H9 (cell line): ENCODE measurements around the gene TMEM233. TPM values are rescaled to one million over a fixed set of nuclear protein-coding genes. Genes with fewer than 3 reads are reported as not detected.

Experiments
- DNase-seq: peaks from one replicate; pipeline ENCODE4 v3.0.0-alpha.2; 2017
- H2AFZ ChIP-seq: one replicate; pipeline ENCODE4 v1.6.1; 2013; ENCODE audit warnings: mild to moderate bottlenecking, low read length, control low read depth, moderate library complexity
- H2AK5ac ChIP-seq: 2 replicates; pipeline ENCODE4 v1.6.1; 2013; ENCODE audit warnings: low read length, control low read depth, mixed read lengths; ENCODE audit not compliant: insufficient read length
- H2BK120ac ChIP-seq: one replicate; pipeline ENCODE4 v1.6.1; 2013; ENCODE audit warnings: low read depth, mild to moderate bottlenecking, low read length, control low read depth, inconsistent platforms; ENCODE audit not compliant: poor library complexity, severe bottlenecking
- H2BK12ac ChIP-seq: 2 replicates; pipeline ENCODE4 v1.6.1; 2013; ENCODE audit warnings: low read length, control low read depth, mixed read lengths, low read depth; ENCODE audit not compliant: insufficient read length
- H2BK15ac ChIP-seq: 2 replicates; pipeline ENCODE4 v1.6.1; 2013; ENCODE audit warnings: low read depth, low read length, control low read depth
- H2BK20ac ChIP-seq: one replicate; pipeline ENCODE4 v1.6.1; 2013; ENCODE audit warnings: low read depth, mild to moderate bottlenecking, low read length, control low read depth, inconsistent platforms; ENCODE audit not compliant: poor library complexity, severe bottlenecking
- H2BK5ac ChIP-seq: 2 replicates; pipeline ENCODE4 v1.6.1; 2013; ENCODE audit warnings: low read length, control low read depth, mixed read lengths; ENCODE audit not compliant: insufficient read length
- H3K14ac ChIP-seq: 2 replicates; pipeline ENCODE4 v1.6.1; 2013; ENCODE audit warnings: low read length, control low read depth; ENCODE audit not compliant: insufficient read depth
- H3K18ac ChIP-seq: 2 replicates; pipeline ENCODE4 v1.6.1; 2013; ENCODE audit warnings: low read depth, mild to moderate bottlenecking, mixed read lengths, low read length, control low read depth; ENCODE audit not compliant: insufficient read length
- H3K23ac ChIP-seq: 2 replicates; pipeline ENCODE4 v1.6.1; 2013; ENCODE audit warnings: low read length, control low read depth, mixed read lengths, low read depth; ENCODE audit not compliant: insufficient read length
- H3K23me2 ChIP-seq: 2 replicates; pipeline ENCODE4 v1.6.1; 2013; ENCODE audit warnings: low read depth, mild to moderate bottlenecking, mixed read lengths, low read length, control low read depth; ENCODE audit not compliant: insufficient read length, poor library complexity, severe bottlenecking
- H3K27ac ChIP-seq: 2 replicates; pipeline ENCODE4 v1.5.1; 2013; ENCODE audit warnings: low read length, control low read depth, mixed read lengths, low read depth; ENCODE audit not compliant: insufficient read length
- H3K27me3 ChIP-seq: 2 replicates; pipeline ENCODE4 v1.6.1; 2013; ENCODE audit warnings: low read length, control low read depth, inconsistent platforms; ENCODE audit not compliant: insufficient read depth
- H3K4ac ChIP-seq: 2 replicates; pipeline ENCODE4 v1.6.1; 2013; ENCODE audit warnings: low read depth, mild to moderate bottlenecking, control low read depth, inconsistent platforms, low read length, moderate library complexity
- H3K4me1 ChIP-seq: 2 replicates; pipeline ENCODE4 v1.6.1; 2013; ENCODE audit warnings: low read length, control low read depth, inconsistent platforms; ENCODE audit not compliant: insufficient read depth
- H3K4me2 ChIP-seq: 2 replicates; pipeline ENCODE4 v1.6.1; 2013; ENCODE audit warnings: low read length, control low read depth, mixed read lengths; ENCODE audit not compliant: insufficient read length, insufficient read depth
- H3K56ac ChIP-seq: 2 replicates; pipeline ENCODE4 v1.6.1; 2013; ENCODE audit warnings: low read depth, mild to moderate bottlenecking, mixed read lengths, low read length, control low read depth; ENCODE audit not compliant: insufficient read length
- H3K79me1 ChIP-seq: 2 replicates; pipeline ENCODE4 v1.6.1; 2013; ENCODE audit warnings: low read depth, mild to moderate bottlenecking, moderate library complexity, low read length, control low read depth, inconsistent platforms; ENCODE audit not compliant: insufficient read depth, poor library complexity, severe bottlenecking
- H3K79me2 ChIP-seq: 2 replicates; pipeline ENCODE4 v1.6.1; 2013; ENCODE audit warnings: low read length, control low read depth, inconsistent platforms; ENCODE audit not compliant: insufficient read depth
- H3K9ac ChIP-seq: 2 replicates; pipeline ENCODE4 v1.6.1; 2013; ENCODE audit warnings: low read length, control low read depth, mixed read lengths; ENCODE audit not compliant: insufficient read length; ENCODE audit errors: extremely low read depth
- H3K9me3 ChIP-seq: one replicate; pipeline ENCODE4 v1.6.1; 2013; ENCODE audit warnings: low read depth, low read length, inconsistent platforms; ENCODE audit not compliant: control insufficient read depth
- H3T11ph ChIP-seq: one replicate; pipeline ENCODE4 v1.6.1; 2013; ENCODE audit warnings: mild to moderate bottlenecking, low read length, control low read depth, inconsistent platforms
- H4K20me1 ChIP-seq: one replicate; pipeline ENCODE4 v1.6.1; 2013; ENCODE audit not compliant: control insufficient read depth, insufficient read length, insufficient read depth
- H4K5ac ChIP-seq: 2 replicates; pipeline ENCODE4 v1.6.1; 2013; ENCODE audit warnings: low read depth, mild to moderate bottlenecking, mixed read lengths, low read length, control low read depth; ENCODE audit not compliant: insufficient read length
- H4K8ac ChIP-seq: replicated peaks from 2 replicates; pipeline ENCODE4 v1.6.1; 2013; ENCODE audit warnings: low read length, control low read depth, mixed read lengths, low read depth; ENCODE audit not compliant: insufficient read length
- H4K91ac ChIP-seq: 2 replicates; pipeline ENCODE4 v1.6.1; 2013; ENCODE audit warnings: low read depth, mild to moderate bottlenecking, moderate library complexity, mixed read lengths, low read length, control low read depth; ENCODE audit not compliant: insufficient read length
- H3K27ac Mint-ChIP-seq, 3 experiments: 2 replicates in 2 of 3; 3 replicates in 1 of 3; pipeline ENCODE4 v1.8.0; 2020 to 2021; ENCODE audit warnings: mixed read lengths in 3 of 3, mild to moderate bottlenecking in 1 of 3, moderate library complexity in 1 of 3
- H3K27me3 Mint-ChIP-seq: 2 replicates; pipeline ENCODE4 v1.8.0; 2021; ENCODE audit warnings: low read depth, mild to moderate bottlenecking, moderate library complexity, mixed read lengths
- H3K36me3 Mint-ChIP-seq, 3 experiments: 2 replicates in 2 of 3; 3 replicates in 1 of 3; pipeline ENCODE4 v1.8.0; 2020 to 2021; ENCODE audit warnings: low read depth in 3 of 3, mixed read lengths in 3 of 3; ENCODE audit not compliant: insufficient read depth in 1 of 3
- H3K4me1 Mint-ChIP-seq, 2 experiments: 2 replicates each; pipeline ENCODE4 v1.8.0; 2020; ENCODE audit warnings: mixed read lengths in 2 of 2
- H3K4me3 Mint-ChIP-seq, 2 experiments: 2 replicates in 1 of 2; 3 replicates in 1 of 2; pipeline ENCODE4 v1.8.0; 2020 to 2021; ENCODE audit warnings: mild to moderate bottlenecking in 2 of 2, mixed read lengths in 2 of 2, moderate library complexity in 1 of 2
- H3K9me3 Mint-ChIP-seq, 2 experiments: 2 replicates in 1 of 2; 3 replicates in 1 of 2; pipeline ENCODE4 v1.8.0; 2020; ENCODE audit warnings: mild to moderate bottlenecking in 2 of 2, mixed read lengths in 2 of 2, moderate library complexity in 1 of 2
- WGBS: extraction: QIAGEN DNeasy Blood & Tissue Kit; methylation state at CpG from one replicate; pipeline ENCODE4 v1.1.7; 2013; ENCODE audit warnings: missing lambda C conversion rate, low lambda C conversion rate, mixed read lengths; ENCODE audit not compliant: insufficient read length; ENCODE audit errors: extremely low coverage; 5-methylcytosine and 5-hydroxymethylcytosine counted together
- total RNA-seq: library from RNA; stranded (reverse); gene quantifications from 2 replicates; pipeline ENCODE4 v1.2.1, GENCODE V29; 2021
- TF ChIP-seq, protein P1 (sequence below): fragments of 200-600 bp; sonication (generic); conservative IDR thresholded peaks from 3 replicates; pipeline ENCODE4 v1.8.0; 2021; ENCODE audit warnings: antibody characterized with exemption, mild to moderate bottlenecking

TMEM233 gene
- total RNA-seq, 1 experiment from 2014 or later, result not detected

DNA sequence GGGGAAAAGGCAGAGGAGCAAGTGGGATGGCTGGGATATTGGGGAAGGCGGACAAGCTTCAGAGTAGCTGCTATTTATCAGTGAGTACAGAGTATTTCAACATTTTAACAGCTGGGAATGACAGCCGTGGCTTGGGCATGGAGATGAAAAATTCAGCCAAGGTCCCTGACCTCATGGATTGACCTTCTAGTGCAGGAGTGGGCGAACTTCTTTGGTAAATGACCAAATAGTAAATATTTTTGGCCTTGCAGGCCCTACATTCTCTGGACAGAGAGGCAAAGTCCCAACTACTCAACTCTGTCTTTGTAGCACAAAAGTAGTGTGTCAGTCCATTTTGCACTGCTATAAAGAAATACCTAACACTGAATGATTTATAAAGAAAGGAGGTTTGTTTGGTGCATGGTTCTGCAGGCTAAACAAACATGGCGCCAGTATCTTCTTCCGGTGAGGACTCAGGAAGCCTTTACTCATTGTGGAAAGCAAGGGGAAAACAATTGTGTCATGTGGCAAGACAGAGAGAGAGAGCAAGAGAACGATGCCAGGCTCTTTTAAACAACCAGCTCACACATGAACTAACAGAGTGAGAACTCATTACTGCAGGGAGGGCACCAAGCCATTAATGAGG is 33.6 kb downstream of the TMEM233 start:
- Histone ChIP-seq H3K9me3 (no peaks in the 10 kb centered on the region), H3K56ac (no peak overlapping the region), H2AFZ (no peak overlapping the region), H3K18ac (no peak overlapping the region), H3K79me2 (no peaks in the 10 kb centered on the region), H2BK120ac (no peak overlapping the region), H3T11ph (no peak overlapping the region), H3K27me3 (no peaks in the 10 kb centered on the region), H3K4ac (no peak overlapping the region), H2BK5ac (no peak overlapping the region), H3K4me1 (no peaks in the 10 kb centered on the region), H3K79me1 (no peaks in the 10 kb centered on the region), H2BK12ac (no peak overlapping the region), H2BK15ac (no peak overlapping the region), H2BK20ac (no peak overlapping the region), H2AK5ac (no peak overlapping the region), H4K20me1 (no peaks in the 10 kb centered on the region), H3K23me2 (no peaks in the 10 kb centered on the region), H4K91ac (no peak overlapping the region), H4K8ac (no peak overlapping the region), H3K23ac (no peak overlapping the region), H3K9ac (no peak overlapping the region), H3K27ac (no peak overlapping the region), H3K4me2 (no peak overlapping the region), H4K5ac (no peak overlapping the region), H3K14ac (no peak overlapping the region)
- Mint-ChIP-seq H3K27ac (no peak overlapping the region), H3K4me3 (no peak overlapping the region), H3K4me1 (no peaks in the 10 kb centered on the region), H3K27me3 (peaks cover 17% of the 10 kb centered on the region), H3K36me3 (no peaks in the 10 kb centered on the region), H3K9me3 (no peaks in the 10 kb centered on the region)
- WGBS, result no CpG with 5 or more reads among the region's 6 CpGs
- TF ChIP-seq, protein P1, sequence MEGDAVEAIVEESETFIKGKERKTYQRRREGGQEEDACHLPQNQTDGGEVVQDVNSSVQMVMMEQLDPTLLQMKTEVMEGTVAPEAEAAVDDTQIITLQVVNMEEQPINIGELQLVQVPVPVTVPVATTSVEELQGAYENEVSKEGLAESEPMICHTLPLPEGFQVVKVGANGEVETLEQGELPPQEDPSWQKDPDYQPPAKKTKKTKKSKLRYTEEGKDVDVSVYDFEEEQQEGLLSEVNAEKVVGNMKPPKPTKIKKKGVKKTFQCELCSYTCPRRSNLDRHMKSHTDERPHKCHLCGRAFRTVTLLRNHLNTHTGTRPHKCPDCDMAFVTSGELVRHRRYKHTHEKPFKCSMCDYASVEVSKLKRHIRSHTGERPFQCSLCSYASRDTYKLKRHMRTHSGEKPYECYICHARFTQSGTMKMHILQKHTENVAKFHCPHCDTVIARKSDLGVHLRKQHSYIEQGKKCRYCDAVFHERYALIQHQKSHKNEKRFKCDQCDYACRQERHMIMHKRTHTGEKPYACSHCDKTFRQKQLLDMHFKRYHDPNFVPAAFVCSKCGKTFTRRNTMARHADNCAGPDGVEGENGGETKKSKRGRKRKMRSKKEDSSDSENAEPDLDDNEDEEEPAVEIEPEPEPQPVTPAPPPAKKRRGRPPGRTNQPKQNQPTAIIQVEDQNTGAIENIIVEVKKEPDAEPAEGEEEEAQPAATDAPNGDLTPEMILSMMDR, result no peak
- no peak for DNase-seq
